COLO829 (cell line): ENCODE data around the gene MCRIP2.
A peak's percentile ranks its signal among the peaks of the same experiment; 100 is the strongest.

Experiments
- DNase-seq: peaks from one replicate; pipeline ENCODE4 v3.0.0; 2012; ENCODE audit warnings: low spot score

Gene MCRIP2

DNA sequence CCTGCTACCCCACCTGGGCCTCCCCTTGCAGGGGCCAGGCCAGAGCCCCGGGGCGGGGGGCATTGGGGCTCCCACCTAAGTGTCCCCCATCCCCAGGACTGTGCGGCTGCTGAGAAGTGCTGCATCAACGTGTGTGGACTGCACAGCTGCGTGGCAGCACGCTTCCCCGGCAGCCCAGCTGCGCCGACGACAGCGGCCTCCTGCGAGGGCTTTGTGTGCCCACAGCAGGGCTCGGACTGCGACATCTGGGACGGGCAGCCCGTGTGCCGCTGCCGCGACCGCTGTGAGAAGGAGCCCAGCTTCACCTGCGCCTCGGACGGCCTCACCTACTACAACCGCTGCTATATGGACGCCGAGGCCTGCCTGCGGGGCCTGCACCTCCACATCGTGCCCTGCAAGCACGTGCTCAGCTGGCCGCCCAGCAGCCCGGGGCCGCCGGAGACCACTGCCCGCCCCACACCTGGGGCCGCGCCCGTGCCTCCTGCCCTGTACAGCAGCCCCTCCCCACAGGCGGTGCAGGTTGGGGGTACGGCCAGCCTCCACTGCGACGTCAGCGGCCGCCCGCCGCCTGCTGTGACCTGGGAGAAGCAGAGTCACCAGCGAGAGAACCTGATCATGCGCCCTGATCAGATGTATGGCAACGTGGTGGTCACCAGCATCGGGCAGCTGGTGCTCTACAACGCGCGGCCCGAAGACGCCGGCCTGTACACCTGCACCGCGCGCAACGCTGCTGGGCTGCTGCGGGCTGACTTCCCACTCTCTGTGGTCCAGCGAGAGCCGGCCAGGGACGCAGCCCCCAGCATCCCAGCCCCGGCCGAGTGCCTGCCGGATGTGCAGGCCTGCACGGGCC lies 8.9 kb upstream of the MCRIP2 start:
- no peak for DNase-seq

GRCh38 chr16:633336-634050 lies 8.1 kb upstream of the MCRIP2 start:
- DNase-seq = no peak

- no peak for DNase-seq
These were observed 7.5 kb upstream of the MCRIP2 start for GRCh38 chr16:634051-634670.

DNA sequence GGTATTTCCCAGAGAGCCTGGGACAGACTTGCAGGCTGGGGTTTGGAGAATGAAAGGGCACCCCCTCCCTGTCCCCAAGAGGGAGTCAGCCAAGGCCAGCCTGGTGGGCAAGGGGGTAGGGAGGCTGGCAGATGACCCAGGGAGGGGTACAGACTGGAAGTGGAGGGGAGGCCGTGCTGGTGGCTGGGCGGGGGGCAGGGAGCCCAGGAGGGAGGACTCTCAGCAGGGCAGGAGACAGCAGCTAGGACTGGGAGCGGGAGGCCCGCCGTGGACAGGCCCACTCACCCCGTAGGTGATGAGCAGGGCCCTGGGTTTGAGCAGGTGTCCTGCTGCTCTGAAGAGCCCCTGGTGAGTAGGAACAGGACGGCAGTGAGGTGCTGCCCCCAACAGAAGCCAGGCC lies 6.6 kb upstream of the MCRIP2 start:
- DNase-seq = no peak

GRCh38 chr16:635573-636205 lies 5.9 kb upstream of the MCRIP2 start:
- no peak for DNase-seq

GRCh38 chr16:636206-637080 lies 5.2 kb upstream of the MCRIP2 start, which contains the start of gene METTL26:
Gene METTL26, minus strand, starts transcription at chr16:636305. Its CDS starts 15 bp downstream, at chr16:636290.
- DNase-seq = peak; percentile 95

GRCh38 chr16:637081-638018 lies 4.3 kb upstream of the MCRIP2 start:
- DNase-seq = peak; percentile 99

- DNase-seq = no peak
These were observed 3.5 kb upstream of the MCRIP2 start for GRCh38 chr16:638034-638543.

GRCh38 chr16:638836-639235 lies 2.8 kb upstream of the MCRIP2 start:
- DNase-seq = no peak

GRCh38 chr16:640614-641013 lies 1.0 kb upstream of the MCRIP2 start:
- no peak for DNase-seq

GRCh38 chr16:642189-643049 lies 791 bp downstream of the MCRIP2 start:
- no peak for DNase-seq

- DNase-seq = no peak
These were observed 1.4 kb downstream of the MCRIP2 start for GRCh38 chr16:643050-643368.

GRCh38 chr16:644556-644955 lies 2.9 kb downstream of the MCRIP2 start:
- no peak for DNase-seq

GRCh38 chr16:645852-646678 lies 4.4 kb downstream of the MCRIP2 start:
- DNase-seq = no peak

GRCh38 chr16:646679-647172 lies 5.1 kb downstream of the MCRIP2 start:
- no peak for DNase-seq

GRCh38 chr16:647173-647902 lies 5.7 kb downstream of the MCRIP2 start:
- DNase-seq = no peak

DNA sequence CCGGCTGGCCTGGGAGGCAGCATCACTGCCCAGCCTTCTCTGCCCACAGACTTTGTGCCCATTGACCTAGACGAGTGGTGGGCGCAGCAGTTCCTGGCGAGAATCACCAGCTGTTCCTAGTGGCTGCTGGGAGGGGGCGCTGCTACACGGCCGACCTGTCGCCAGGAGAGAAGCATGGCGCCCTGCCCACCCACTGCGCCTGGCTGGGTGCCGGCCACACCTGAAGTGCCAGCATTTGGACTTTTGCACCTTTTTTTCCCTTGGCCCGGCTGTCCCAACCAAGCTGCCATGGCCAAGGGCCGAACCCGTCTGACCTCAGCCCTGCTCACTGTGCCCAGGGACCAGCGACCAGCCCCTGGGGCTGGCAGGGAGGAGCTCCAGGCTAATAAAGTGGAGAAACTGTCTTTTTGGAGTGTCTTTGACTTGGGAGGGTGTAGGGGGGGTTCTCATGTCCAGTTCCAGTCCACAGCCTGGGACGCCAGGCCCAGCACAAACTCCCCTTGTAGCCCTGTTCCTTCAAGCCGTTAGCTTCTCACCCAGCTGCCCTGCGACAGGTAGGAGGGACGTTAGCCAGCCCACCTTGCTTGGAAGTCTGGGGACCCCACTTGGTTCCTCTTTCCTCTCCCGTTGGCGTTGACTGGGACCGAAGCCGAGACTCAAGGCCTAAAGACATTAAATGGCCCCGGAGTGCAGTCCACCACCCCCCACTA lies 6.6 kb downstream of the MCRIP2 start:
- no peak for DNase-seq
